Kidney (tissue), 14 donors: Measurements from ENCODE around the gene SLCO1C1. TPM values are rescaled to one million over a fixed set of nuclear protein-coding genes. Genes with fewer than 3 reads are reported as not detected.

Source experiments
- DNase-seq, 5 donors: peaks; one replicate each; pipeline ENCODE4 v3.0.0-alpha.2; 2013 to 2020
- FAIRE-seq: peaks from 2 replicates; lab custom pipeline; 2012; peaks lifted over from hg19 to GRCh38; lab: Jason Lieb, UNC
- H3K27ac ChIP-seq, 2 donors: one replicate each; pipeline ENCODE4 v1.7.0; 2013; ENCODE audit warnings: low read depth in 2 of 2, low read length in 2 of 2, inconsistent platforms in 1 of 2
- H3K27me3 ChIP-seq: one replicate; pipeline ENCODE4 v1.7.1; 2013; ENCODE audit warnings: low read length, inconsistent platforms; ENCODE audit not compliant: control insufficient read depth, insufficient read depth
- H3K36me3 ChIP-seq, 3 donors: one replicate each; pipeline versions ENCODE4 v1.7.0 to v1.7.1; 2013; ENCODE audit warnings: low read length in 3 of 3, control low read depth in 1 of 3, inconsistent platforms in 1 of 3; ENCODE audit not compliant: insufficient read depth in 3 of 3, control insufficient read depth in 2 of 3
- H3K4me1 ChIP-seq, 3 donors: one replicate each; pipeline versions ENCODE4 v1.7.0 to v1.7.1; 2013; ENCODE audit warnings: low read length in 3 of 3, inconsistent platforms in 1 of 3, low read depth in 1 of 3; ENCODE audit not compliant: control insufficient read depth in 2 of 3, insufficient read depth in 2 of 3
- H3K4me3 ChIP-seq, 3 donors: one replicate each; pipeline versions ENCODE4 v1.7.0 to v1.8.1; 2013; ENCODE audit warnings: low read length in 3 of 3, control low read depth in 1 of 3, inconsistent platforms in 1 of 3
- H3K9ac ChIP-seq, 3 donors: one replicate each; pipeline versions ENCODE4 v1.7.0 to v1.7.1; 2013; ENCODE audit warnings: low read length in 3 of 3, control low read depth in 1 of 3, inconsistent platforms in 1 of 3
- H3K9me3 ChIP-seq, 3 donors: one replicate each; pipeline versions ENCODE4 v1.7.0 to v1.7.1; 2013; ENCODE audit warnings: low read length in 3 of 3, control low read depth in 1 of 3, inconsistent platforms in 1 of 3; ENCODE audit not compliant: control insufficient read depth in 2 of 3, insufficient read depth in 1 of 3
- intact Hi-C: fragments of 100-400 bp; cut with DNase I; formaldehyde crosslinking; loops from one replicate; pipeline ENCODE4 v1.11.1; 2022
- polyA plus RNA-seq: library from polyadenylated mRNA; stranded (reverse); fragments of 350-450 nt; fragmentation: Illumina TruSeq; extraction: RNeasy Lipid Tissue Mini Kit (QIAGEN cat#74804); gene quantifications from one replicate; pipeline ENCODE4 v1.2.3, GENCODE V29; 2014; ENCODE audit warnings: low read depth, low replicate concordance; ENCODE audit not compliant: insufficient read depth
- total RNA-seq: library from RNA; stranded (reverse); fragmentation: NEBNext Ultra II Directional; extraction: Animal tissue kit (Norgen Biotek cat#: 25700); gene quantifications from one replicate; pipeline ENCODE4 v1.2.1, GENCODE V29; 2021
- TF ChIP-seq, protein P1 (sequence below): IDR thresholded peaks from 3 replicates; pipeline ENCODE4 v1.5.1; 2012; ENCODE audit warnings: mild to moderate bottlenecking, moderate library complexity, borderline replicate concordance; ENCODE audit not compliant: insufficient read depth; ENCODE audit errors: extremely low read depth
- donor health status: control.
- donor health status: control.
- donor health status: control.
- donor health status: control.
- donor health status: control.
- donor health status: DM: yes; HTN: yes; CAD: no.
- donor health status: Normal renal cell carcinoma (clear cell type).

SLCO1C1 gene
- total and polyA plus RNA-seq, 2 donors from 2014 or later = 0.39 to 0.91 TPM

DNA sequence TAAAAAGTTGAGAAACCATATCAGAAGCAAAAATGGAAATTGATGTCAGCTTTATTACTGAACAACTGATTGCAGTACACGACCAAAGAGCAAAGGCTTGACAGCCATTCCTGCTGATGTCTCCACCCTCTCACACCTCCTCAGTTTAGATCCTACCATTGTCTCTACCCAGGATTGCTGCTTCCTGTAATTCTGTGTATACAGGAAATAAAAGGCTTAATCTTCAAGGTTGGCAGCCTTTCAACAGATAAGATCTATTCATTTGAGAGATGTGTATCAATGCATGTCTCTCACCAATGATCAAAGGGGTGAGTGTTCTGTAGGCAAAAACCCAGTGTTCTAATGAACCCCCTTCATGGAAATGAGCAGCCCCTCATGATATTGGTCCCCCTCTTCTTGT lies 27.0 kb downstream of the SLCO1C1 start:
- H3K9me3 ChIP-seq = no peaks in the 10 kb centered on the region
- H3K4me3 ChIP-seq = no peak overlapping the region
- no peak overlapping the region for H3K27ac ChIP-seq
- FAIRE-seq (no peak), DNase-seq (no peak)
- TF ChIP-seq, protein P1, sequence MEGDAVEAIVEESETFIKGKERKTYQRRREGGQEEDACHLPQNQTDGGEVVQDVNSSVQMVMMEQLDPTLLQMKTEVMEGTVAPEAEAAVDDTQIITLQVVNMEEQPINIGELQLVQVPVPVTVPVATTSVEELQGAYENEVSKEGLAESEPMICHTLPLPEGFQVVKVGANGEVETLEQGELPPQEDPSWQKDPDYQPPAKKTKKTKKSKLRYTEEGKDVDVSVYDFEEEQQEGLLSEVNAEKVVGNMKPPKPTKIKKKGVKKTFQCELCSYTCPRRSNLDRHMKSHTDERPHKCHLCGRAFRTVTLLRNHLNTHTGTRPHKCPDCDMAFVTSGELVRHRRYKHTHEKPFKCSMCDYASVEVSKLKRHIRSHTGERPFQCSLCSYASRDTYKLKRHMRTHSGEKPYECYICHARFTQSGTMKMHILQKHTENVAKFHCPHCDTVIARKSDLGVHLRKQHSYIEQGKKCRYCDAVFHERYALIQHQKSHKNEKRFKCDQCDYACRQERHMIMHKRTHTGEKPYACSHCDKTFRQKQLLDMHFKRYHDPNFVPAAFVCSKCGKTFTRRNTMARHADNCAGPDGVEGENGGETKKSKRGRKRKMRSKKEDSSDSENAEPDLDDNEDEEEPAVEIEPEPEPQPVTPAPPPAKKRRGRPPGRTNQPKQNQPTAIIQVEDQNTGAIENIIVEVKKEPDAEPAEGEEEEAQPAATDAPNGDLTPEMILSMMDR = no peak
- no peaks in the 10 kb centered on the region for H3K36me3 ChIP-seq
- H3K9ac ChIP-seq = no peak overlapping the region
- no peaks in the 10 kb centered on the region for H3K4me1 ChIP-seq
- H3K27me3 ChIP-seq = no peaks in the 10 kb centered on the region
- intact Hi-C loops = no loop called here

DNA sequence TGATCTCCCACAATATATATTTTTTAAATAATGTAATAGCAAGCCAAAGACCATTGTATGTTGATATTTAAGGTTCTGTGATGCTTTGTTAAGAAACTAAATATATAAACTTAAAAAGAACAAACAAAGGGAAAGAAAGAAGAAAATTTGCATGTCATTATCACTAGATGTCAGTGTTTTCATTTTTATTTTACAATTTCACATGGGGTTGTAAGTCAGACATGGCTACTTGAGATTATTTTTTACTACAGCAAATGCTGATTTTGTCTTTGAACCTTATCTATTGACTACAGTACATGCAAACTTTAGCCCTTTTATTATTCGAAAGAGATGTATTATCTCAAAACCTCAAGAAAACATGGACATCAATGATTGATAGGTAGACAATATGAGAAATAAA lies 36.1 kb downstream of the SLCO1C1 start:
- no peak overlapping the region for H3K27ac ChIP-seq
- no peak for DNase-seq
- H3K9ac ChIP-seq = no peak overlapping the region
- H3K4me3 ChIP-seq = no peak overlapping the region
- no peaks in the 10 kb centered on the region for H3K9me3 ChIP-seq
- H3K36me3 ChIP-seq = no peaks in the 10 kb centered on the region
- TF ChIP-seq, protein P1 = no peak
- no peak for FAIRE-seq
- H3K4me1 ChIP-seq = no peaks in the 10 kb centered on the region
- no peaks in the 10 kb centered on the region for H3K27me3 ChIP-seq
- intact Hi-C loops = no loop called here

DNA sequence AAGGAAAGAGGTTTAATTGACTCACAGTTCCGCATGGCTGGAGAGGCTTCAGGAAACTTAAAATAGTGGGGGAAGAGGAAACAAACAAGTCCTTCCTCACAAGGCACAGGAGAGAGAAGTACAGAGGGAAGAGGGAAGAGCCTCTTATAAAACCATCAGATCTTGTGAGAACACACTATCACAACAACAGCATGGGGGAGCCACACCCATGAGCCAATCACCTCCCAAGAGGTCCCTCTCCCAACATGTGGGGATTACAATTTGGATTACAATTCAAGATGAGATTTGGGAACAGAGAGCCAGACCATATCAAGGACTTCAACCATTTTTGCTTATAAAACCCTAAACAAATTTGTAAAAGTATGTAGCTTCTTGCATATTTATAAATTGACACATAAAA lies 45.8 kb downstream of the SLCO1C1 start:
- no peak for DNase-seq
- intact Hi-C loops = no loop called here
- no peak overlapping the region for H3K4me3 ChIP-seq
- no peak overlapping the region for H3K27ac ChIP-seq
- no peak for FAIRE-seq
- no peaks in the 10 kb centered on the region for H3K9me3 ChIP-seq
- no peaks in the 10 kb centered on the region for H3K36me3 ChIP-seq
- no peaks in the 10 kb centered on the region for H3K4me1 ChIP-seq
- no peaks in the 10 kb centered on the region for H3K27me3 ChIP-seq
- H3K9ac ChIP-seq = no peak overlapping the region
- TF ChIP-seq, protein P1 = no peak

DNA sequence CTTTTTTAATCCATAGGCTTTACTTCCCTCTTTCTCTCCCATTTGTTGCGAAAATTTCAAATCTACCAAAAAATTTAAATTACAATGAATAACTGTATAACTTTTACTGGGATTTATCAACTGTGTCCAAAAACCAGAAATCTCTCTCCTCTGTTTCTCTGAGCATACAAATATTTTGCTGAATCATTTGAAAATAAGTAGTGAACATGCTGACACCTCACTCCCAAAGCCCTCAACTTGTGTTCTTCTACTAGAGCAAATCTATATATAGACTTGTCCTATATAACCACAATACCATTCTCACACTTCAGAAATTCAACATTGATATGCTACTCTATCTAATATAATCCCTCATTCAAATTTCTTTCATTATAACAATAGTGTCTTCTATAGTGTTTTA lies 53.1 kb downstream of the SLCO1C1 start:
- Histone ChIP-seq H3K9me3 (no peaks in the 10 kb centered on the region), H3K27ac (no peak overlapping the region), H3K4me1 (no peaks in the 10 kb centered on the region), H3K4me3 (no peak overlapping the region), H3K36me3 (no peaks in the 10 kb centered on the region), H3K9ac (no peak overlapping the region), H3K27me3 (no peaks in the 10 kb centered on the region)
- DNase-seq (no peak), FAIRE-seq (no peak)
- TF ChIP-seq, protein P1 = no peak
- intact Hi-C loops = no loop called here
